ENCODE measurements around the gene PTPRO. TPM values are rescaled to one million over a fixed set of nuclear protein-coding genes. Genes with fewer than 3 reads are reported as not detected.

The PTPRO gene
- total RNA-seq, 6 experiments from 2014 or later: 0.07 to 0.19 (median 0.09) TPM; not detected in 1

- no peak for DNase-seq
Measured at GRCh38 chr12:15280930-15281329, 41.4 kb upstream of the PTPRO start.

GRCh38 chr12:15289192-15289591, 33.1 kb upstream of the PTPRO start:
- Mint-ChIP-seq H3K36me3 (ENCODE audit: low read depth) (no peaks in the 10 kb centered on the region), H3K27ac (no peak overlapping the region), H3K4me1 (ENCODE audit: low read depth) (no peaks in the 10 kb centered on the region), H3K27me3 (ENCODE audit: insufficient read depth) (peaks cover 1% of the 10 kb centered on the region; the same call in 1 of the 2 replicates), H3K9me3 (no peaks in the 10 kb centered on the region), H3K4me3 (no peak overlapping the region)
- no peak for TF ChIP-seq CTCF (IDR thresholded peaks at IDR 0.05)
- DNase-seq: no peak

More at GRCh38 chr12:15280930-15281329, 41.4 kb upstream of the PTPRO start:
- Mint-ChIP-seq H3K27ac (no peak overlapping the region), H3K4me1 (ENCODE audit: low read depth) (peaks cover 42% of the 10 kb centered on the region), H3K4me3 (no peak overlapping the region), H3K9me3 (no peaks in the 10 kb centered on the region), H3K27me3 (ENCODE audit: insufficient read depth) (no peaks in the 10 kb centered on the region; the same call in 1 of the 2 replicates), H3K36me3 (ENCODE audit: low read depth) (peaks cover 6% of the 10 kb centered on the region; the same call in 1 of the 2 replicates)
- no peak for TF ChIP-seq CTCF (IDR thresholded peaks at IDR 0.05)

- no peaks in the 10 kb centered on the region for H3K36me3 Mint-ChIP-seq (ENCODE audit: low read depth)
- DNase-seq: no peak
- no peaks in the 10 kb centered on the region for H3K4me1 Mint-ChIP-seq (ENCODE audit: low read depth)
- no peaks in the 10 kb centered on the region for H3K9me3 Mint-ChIP-seq
- H3K27ac Mint-ChIP-seq: no peak overlapping the region
- TF ChIP-seq CTCF (IDR thresholded peaks at IDR 0.05): no peak
- H3K4me3 Mint-ChIP-seq: no peak overlapping the region
- H3K27me3 Mint-ChIP-seq (ENCODE audit: insufficient read depth): peaks cover 2% of the 10 kb centered on the region; the same call in 1 of the 2 replicates
Measured at GRCh38 chr12:15293731-15294130, 28.6 kb upstream of the PTPRO start.

GRCh38 chr12:15299947-15300346, 22.4 kb upstream of the PTPRO start:
- Mint-ChIP-seq H3K27me3 (ENCODE audit: insufficient read depth) (peaks cover 2% of the 10 kb centered on the region; the same call in 1 of the 2 replicates), H3K36me3 (ENCODE audit: low read depth) (no peaks in the 10 kb centered on the region), H3K9me3 (peaks cover 12% of the 10 kb centered on the region), H3K27ac (no peak overlapping the region), H3K4me1 (ENCODE audit: low read depth) (no peaks in the 10 kb centered on the region), H3K4me3 (no peak overlapping the region)
- no peak for DNase-seq
- no peak for TF ChIP-seq CTCF (IDR thresholded peaks at IDR 0.05)

GRCh38 chr12:15304296-15304695, 18.0 kb upstream of the PTPRO start:
- Mint-ChIP-seq H3K4me1 (ENCODE audit: low read depth) (no peaks in the 10 kb centered on the region), H3K27me3 (ENCODE audit: insufficient read depth) (peaks cover 2% of the 10 kb centered on the region), H3K4me3 (no peak overlapping the region), H3K27ac (no peak overlapping the region), H3K36me3 (ENCODE audit: low read depth) (no peaks in the 10 kb centered on the region), H3K9me3 (peaks cover 12% of the 10 kb centered on the region)
- TF ChIP-seq CTCF (IDR thresholded peaks at IDR 0.05): no peak
- no peak for DNase-seq

- no peaks in the 10 kb centered on the region for H3K36me3 Mint-ChIP-seq (ENCODE audit: low read depth)
- no peak for TF ChIP-seq CTCF (IDR thresholded peaks at IDR 0.05)
- H3K4me1 Mint-ChIP-seq (ENCODE audit: low read depth): no peaks in the 10 kb centered on the region
- no peak overlapping the region for H3K4me3 Mint-ChIP-seq
- DNase-seq: no peak
- H3K27ac Mint-ChIP-seq: no peak overlapping the region
- H3K27me3 Mint-ChIP-seq (ENCODE audit: insufficient read depth): peaks cover 4% of the 10 kb centered on the region
- H3K9me3 Mint-ChIP-seq: peaks cover 4% of the 10 kb centered on the region; the same call in 1 of the 2 replicates
Measured at GRCh38 chr12:15306605-15307004, 15.7 kb upstream of the PTPRO start.
